Heart left ventricle (tissue), 13 donors: ENCODE data around the gene ULBP3.

Experiments used
- CTCF ChIP-seq, 12 donors: fragments of 200-600 bp; sonication (generic) in 4 of 12; IDR thresholded peaks; one replicate each; pipeline versions ENCODE4 v1.5.0 to v1.8.0; 2018 to 2022; ENCODE audit warnings: antibody characterized with exemption in 12 of 12, mild to moderate bottlenecking in 5 of 12
- POLR2A ChIP-seq, 2 donors: fragments of 450-650 bp; IDR thresholded peaks; one replicate each; pipeline ENCODE4 v1.6.1; 2017; ENCODE audit warnings: antibody characterized with exemption in 2 of 2, mild to moderate bottlenecking in 2 of 2, moderate library complexity in 2 of 2
- donor health status: ischemic (EF 13 %, LVEDD 7.1; RV severe dilation, severe dysfunction).
- donor health status: DM: no; HTN: yes; CAD: no.
- donor health status: DM: no; HTN: no; CAD: no.
- donor health status: ischemic (EF 25% LVEDD 6.9; RV normal size, moderate dysfunction).
- donor health status: ischemic (EF 25% LVEDD 5.7; RV mildly dilated, moderate dysfunction).
- donor health status: ischemic (EF 35%, LVEDD 5.7; RV mildly dilated, moderate dysfunction).
- donor health status: nonischemic (EF 11% LVEDD 7.7; RV severe dilation, severe dysfunction).
- donor health status: DM: yes; HTN: yes; CAD: no.
- donor health status: PGD.
- donor health status: ischemic (EF 29% LVEDD 5.4; RV normal size, mild dysfunction).
- donor health status: nonischemic (EF 23%, LVEDD 6.1; RV moderate dilation, normal function).

- TF ChIP-seq CTCF (IDR thresholded peaks at IDR 0.05) (no peak), POLR2A (IDR thresholded peaks at IDR 0.05) (no peak)
These were observed 49.3 kb upstream of the ULBP3 start for GRCh38 chr6:150118203-150118602.
